CD4-positive, alpha-beta T cell treated with Interleukin-17A for 4 hours (primary cell): ENCODE data around the gene PAEP.

ENCODE experiments used
- DNase-seq: peaks from one replicate; pipeline ENCODE4 v3.0.0-alpha.2; 2020; ENCODE audit warnings: mixed read lengths

Gene PAEP

DNA sequence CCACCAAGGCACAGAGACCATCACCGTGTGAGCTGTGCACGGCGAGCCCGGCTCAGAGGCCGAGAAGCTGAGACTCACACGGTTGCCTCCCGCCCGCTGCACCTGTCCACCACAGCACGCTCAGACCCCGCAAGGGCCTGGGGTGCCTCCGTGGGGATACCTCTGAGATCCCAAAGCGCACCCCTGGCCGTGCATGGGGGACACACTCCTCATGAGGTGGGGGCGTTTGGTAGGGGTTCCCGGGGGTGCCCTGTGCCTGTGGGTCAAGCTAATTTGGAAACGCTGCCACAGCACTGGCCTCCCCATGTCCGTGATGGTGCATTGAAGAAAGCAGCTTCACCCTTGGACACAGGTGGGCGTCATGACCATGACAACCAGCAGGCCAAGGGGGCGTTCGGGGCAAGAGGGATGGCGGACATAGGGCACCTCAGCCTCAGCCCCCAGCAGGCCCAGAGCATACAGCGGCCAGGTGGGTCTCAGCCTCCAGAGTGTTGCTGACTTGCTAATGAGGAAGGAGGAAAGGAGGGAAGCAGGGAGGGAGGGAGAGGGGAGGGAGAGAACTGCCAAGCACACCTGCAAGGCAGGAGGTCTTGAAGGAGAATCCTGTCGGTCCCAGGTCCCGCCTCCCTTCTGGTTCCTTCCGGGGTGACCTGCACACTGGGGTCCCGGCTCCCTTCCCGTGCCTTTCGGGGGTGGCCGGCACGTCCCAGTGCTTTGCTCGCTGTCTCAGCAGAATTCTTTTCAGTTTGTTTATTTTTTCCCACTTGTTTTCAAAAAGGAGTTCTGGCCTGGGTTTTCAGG lies 43.1 kb downstream of the PAEP start:
- no peak for DNase-seq

DNA sequence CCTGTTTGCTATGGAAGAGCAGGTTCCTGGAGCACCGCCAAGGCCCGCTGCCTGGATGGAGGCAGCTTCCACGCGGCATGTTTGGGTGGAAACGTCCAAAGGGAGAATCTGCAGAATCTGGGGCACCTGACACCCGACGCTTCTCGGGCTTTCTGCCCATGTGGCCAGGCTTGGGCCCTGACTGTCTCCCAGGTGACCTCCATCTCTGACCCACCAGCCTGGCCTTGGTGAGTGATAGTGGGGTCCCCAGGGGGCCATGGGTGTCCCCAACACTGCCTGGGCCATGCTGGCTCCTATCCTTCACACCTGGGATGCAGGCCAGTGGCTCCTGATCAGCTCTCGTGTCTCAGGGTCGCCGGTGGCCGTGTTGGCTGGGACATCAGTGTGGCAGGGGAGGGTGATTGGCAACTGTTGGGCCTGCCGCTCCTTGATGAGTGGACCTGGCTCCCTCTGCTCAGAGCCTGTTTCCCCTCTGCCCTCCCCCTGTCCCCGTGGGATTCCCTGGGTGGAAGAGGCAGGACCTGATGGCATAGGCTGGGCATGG lies 43.8 kb downstream of the PAEP start:
- no peak for DNase-seq

DNA sequence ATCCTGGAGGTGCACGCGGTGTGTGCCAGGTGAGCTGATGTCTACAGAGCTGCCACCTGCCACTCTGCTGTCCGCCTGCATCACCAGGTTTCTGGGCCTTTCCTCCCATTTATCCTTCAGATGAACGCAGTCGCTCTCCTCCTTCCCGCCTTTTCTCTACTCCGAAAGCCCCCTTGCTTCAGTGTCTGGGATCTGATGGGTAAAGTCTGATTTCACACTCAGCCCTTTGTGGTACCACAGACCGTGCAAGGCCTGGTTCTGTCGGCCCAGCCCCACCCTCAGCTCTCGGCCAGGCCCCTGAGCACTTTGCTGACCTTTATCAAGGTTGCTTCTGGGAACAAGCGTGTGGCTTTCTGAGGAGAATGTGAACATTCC lies 45.3 kb downstream of the PAEP start:
- no peak for DNase-seq

DNA sequence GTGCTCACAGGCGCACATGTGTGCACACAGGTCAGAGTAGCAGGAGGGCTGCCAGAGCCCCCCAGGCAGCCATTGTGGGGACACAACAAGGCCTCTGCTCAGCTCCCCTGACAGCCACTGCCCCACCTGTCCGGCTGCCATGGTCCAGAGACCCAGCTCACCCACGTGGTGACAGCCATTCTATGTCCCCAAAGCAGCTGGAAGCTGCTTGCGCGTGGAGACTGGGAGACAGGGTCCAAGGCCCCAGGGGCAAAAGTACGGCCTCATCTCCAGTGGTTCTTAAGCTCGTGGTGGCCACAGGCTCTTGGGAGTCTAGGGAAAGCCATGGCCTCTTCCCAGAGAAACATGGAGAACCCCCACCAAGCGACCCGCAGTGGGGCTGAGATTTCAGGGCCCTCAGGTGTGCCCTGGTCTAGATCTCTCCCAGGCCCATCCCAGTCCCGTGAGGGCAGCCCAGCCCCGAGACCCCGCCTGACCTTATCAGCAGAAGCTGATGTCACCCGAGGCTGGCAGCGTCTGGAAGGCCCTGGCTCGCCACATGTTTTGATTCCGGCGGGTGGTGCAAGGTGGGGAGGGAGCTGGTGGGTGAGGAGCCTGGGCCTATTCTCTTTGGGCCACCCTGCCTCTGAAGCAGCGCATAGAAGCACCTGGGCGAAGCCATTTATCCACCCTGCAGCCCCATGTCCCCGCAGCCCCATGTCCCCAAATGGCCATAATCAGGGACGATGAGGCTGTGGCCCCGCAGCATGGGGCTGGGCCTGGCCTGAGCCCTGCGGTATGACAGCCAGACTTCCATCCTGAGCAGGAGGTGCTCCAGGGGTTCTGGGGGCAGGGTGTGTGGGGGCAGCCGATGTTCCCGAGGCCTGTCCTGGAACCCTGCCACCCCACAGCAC lies 46.1 kb downstream of the PAEP start:
- no peak for DNase-seq

GRCh38 chr9:135608294-135608998 lies 46.9 kb downstream of the PAEP start:
- DNase-seq = no peak

DNA sequence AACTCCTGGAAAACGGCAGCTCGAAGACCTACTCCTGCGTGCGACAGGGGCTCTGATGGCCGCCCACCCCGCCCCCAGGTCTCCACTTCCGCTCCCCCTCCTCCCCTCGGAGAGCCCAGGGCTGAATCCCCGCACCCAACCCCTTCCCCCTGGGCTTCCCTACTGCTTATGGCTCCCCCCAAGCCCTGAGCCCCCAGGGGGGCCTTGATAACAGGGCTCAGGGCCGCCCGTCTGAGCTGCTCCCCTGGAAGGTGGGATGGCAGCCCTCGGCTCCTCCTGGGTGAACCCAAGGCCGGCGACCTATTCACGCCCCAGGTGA lies 47.4 kb downstream of the PAEP start:
- DNase-seq = no peak

DNA sequence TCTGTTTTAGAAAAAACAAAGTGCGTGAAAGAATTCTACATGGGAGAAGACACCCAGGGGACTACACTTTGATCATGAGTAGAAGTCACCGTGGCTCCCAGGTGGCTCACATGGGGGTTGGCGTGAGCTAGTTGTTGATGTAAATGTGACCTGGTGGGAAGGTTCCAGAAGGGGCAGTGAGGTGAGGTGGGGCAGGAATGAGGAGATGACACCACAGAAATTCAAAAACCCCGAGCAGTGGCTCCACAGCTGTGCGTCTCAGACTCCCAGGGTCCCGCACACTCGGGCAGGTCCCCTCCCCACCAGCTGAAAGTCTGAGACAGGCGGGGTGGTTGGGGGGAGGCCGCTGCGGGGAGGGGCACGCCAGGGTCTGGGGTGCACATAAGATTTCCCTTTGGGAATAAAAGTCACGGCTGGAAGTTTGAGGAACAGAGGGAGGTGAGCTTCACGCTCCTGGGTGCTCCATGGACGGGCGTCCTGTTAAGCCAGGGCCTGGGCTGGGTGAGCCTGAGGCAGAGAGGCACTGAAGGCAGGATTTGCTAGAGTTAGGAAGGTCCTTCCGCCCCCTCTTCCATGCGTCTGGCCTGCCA lies 47.9 kb downstream of the PAEP start:
- no peak for DNase-seq

DNA sequence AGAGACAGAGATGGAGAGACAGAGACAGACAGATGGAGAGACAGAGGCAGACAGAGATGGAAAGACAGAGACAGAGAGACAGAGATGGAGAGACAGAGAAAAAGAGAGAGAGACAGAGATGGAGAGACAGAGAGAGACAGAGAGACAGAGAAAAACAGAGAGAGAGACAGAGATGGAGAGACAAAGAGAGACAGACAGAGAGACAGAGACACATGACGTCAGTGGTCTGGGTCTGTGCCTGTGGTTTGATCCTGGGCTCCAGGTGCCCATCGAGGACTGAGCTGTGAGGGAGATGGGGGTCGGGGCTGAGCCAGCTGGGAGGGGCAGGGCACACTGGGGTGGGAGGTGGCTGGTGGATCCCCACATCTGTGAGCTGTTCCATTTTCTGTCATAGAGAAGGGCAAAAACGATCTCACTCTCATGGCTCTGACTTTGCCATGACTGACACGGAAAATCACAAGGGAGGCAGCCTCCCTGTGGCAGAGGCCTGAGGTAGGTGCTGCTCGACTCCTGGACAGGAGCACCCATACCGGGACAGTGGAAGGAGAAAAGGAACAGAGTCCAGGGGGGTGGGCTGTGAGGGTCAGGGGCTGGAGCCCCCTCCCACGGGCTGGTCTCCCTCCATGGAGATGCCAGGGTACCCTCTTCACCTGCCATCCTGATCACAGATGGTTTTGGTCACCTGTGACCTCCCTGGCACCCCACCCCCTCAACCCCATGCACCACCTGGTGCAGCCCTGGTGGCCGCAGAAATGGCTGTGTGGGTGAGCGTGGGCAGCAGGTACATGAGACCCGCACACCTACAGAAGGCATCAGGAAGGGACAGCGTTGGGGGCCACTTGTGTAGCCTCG lies 49.0 kb downstream of the PAEP start:
- DNase-seq = no peak

- no peak for DNase-seq
Measured at GRCh38 chr9:135611142-135611874, 49.8 kb downstream of the PAEP start.

GRCh38 chr9:135611875-135612209 lies 50.3 kb downstream of the PAEP start:
- DNase-seq = no peak

DNA sequence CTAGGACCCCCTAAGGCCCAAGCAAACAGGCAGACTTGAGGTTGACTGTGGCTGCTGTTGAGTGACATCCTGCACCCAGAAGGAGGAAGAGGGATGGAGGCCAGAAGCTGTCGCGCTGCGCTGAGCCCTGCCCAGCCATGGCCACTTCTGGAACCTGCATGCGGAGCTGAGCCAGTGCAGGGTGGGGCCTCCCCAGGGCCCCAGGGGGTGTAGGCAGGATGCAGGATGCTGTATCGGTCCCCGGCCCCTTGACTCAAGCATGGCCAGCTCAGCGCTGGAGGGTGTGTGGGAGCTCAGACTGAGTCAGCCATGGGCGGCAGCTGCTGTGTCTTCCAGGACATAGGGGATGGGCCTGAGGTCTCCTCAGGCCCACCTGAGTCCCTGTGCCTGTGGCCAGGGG lies 50.9 kb downstream of the PAEP start:
- no peak for DNase-seq

GRCh38 chr9:135612981-135613910 lies 51.7 kb downstream of the PAEP start:
- DNase-seq = no peak

DNA sequence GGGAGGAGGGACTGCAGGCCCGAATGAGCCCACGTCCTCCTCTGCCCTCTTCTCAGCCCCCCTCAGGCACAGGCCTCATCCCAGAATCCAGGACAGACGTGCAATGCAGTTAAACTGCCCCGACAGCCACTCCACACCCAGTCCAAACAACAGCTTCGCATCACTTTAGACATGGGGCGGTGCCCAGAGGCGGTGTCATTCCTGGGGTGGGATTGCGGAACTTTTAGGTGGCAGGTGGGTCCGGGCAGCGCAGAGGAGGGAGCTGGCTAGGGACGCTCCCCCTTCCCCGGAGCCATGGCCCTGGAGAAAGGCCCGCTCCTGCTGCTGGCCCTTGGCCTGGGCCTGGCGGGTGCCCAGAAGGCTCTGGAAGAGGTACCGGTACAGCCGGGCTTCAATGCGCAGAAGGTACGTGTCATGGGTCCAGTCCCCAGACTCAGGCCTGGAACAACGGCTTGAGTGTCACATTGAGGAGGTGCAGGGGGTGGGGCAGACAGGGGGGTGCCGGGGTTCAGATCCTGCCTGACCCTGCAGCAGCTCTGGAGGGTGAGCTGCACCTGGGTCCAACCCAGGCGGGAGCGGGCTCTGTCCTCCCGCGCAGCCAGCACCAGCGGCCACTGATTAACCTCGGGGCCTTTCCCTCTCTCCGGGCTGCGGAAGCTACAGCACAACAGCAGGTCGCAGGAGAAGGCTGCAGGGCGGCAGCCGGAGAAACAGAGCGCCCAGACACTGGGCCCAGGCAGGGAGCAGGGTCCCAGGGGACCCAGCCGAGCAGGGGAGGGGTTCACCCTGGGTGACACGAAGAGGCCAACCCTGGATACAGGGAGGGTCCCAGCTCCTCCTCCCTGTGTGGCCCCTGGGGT lies 52.6 kb downstream of the PAEP start:
- no peak for DNase-seq

GRCh38 chr9:135614821-135615665 lies 53.5 kb downstream of the PAEP start:
- no peak for DNase-seq

- DNase-seq = no peak
Measured at GRCh38 chr9:135615666-135616618, 54.4 kb downstream of the PAEP start.
